IMR-90 (cell line): ENCODE data around the gene FAT1. TPM values are rescaled to one million over a fixed set of nuclear protein-coding genes. Genes with fewer than 3 reads are reported as not detected.
A peak's percentile ranks its signal among the peaks of the same experiment; 100 is the strongest.

Experiments
- ATAC-seq: fragments of 200-7000 bp; cut with Tn5 transposase; 2 replicates; pipeline ENCODE4 v1.9.1; 2020; ENCODE audit warnings: low read depth, mild to moderate bottlenecking, moderate library complexity
- BruUV-seq: library from RNA; stranded (reverse); fragments of 400-500 nt; replicated peaks from 2 replicates; lab custom pipeline; 2021; lab: Mats Ljungman, UMichigan
- CTCF ChIA-PET: fragments of 300-600 bp; formaldehyde crosslinking; extraction: SDS; loops from one replicate; lab custom pipeline; 2021; ENCODE audit warnings: antibody characterized with exemption; lab: Yijun Ruan, JAX
- POLR2A ChIA-PET: fragments of 300-600 bp; sonication (Branson Sonifier 250); formaldehyde crosslinking; loops from one replicate; lab custom pipeline; 2022; ENCODE audit warnings: antibody characterized with exemption; ENCODE audit not compliant: unreplicated experiment; lab: Charles Lee
- DNase-seq: peaks from one replicate; pipeline ENCODE4 v3.0.0; 2013
- H2AFZ ChIP-seq: replicated peaks from 2 replicates; pipeline ENCODE3; 2013; ENCODE audit warnings: low read length, mild to moderate bottlenecking; ENCODE audit not compliant: poor library complexity
- H2AK5ac ChIP-seq: 2 replicates; pipeline ENCODE4 v1.6.1; 2013; ENCODE audit warnings: low read depth, low read length, inconsistent platforms
- H2AK9ac ChIP-seq: replicated peaks from 2 replicates; pipeline ENCODE3; 2013; ENCODE audit warnings: mild to moderate bottlenecking, low read depth, low read length, moderate library complexity; ENCODE audit not compliant: poor library complexity
- H2BK120ac ChIP-seq: 2 replicates; pipeline ENCODE4 v1.6.1; 2013; ENCODE audit warnings: low read depth, low read length, inconsistent platforms
- H2BK15ac ChIP-seq: 3 replicates; pipeline ENCODE4 v1.6.1; 2013; ENCODE audit warnings: low read depth, low read length, inconsistent platforms
- H2BK20ac ChIP-seq: 2 replicates; pipeline ENCODE4 v1.6.1; 2013; ENCODE audit warnings: low read depth, mild to moderate bottlenecking, inconsistent platforms, low read length, moderate library complexity
- H2BK5ac ChIP-seq: 2 replicates; pipeline ENCODE4 v1.6.1; 2013; ENCODE audit warnings: mild to moderate bottlenecking, low read depth, low read length, inconsistent platforms; ENCODE audit not compliant: poor library complexity, severe bottlenecking
- H3K14ac ChIP-seq: replicated peaks from 2 replicates; pipeline ENCODE4 v1.6.1; 2013; ENCODE audit warnings: low read depth, low read length, inconsistent platforms
- H3K18ac ChIP-seq: 2 replicates; pipeline ENCODE4 v1.6.1; 2013; ENCODE audit warnings: low read depth, low read length, control low read depth
- H3K23ac ChIP-seq: 2 replicates; pipeline ENCODE4 v1.6.1; 2013; ENCODE audit warnings: low read depth, low read length, inconsistent platforms
- H3K27ac ChIP-seq: 2 replicates; pipeline ENCODE4 v1.5.1; 2013; ENCODE audit warnings: mild to moderate bottlenecking, control low read depth, low read length; ENCODE audit not compliant: insufficient read depth
- H3K27me3 ChIP-seq: 2 replicates; pipeline ENCODE4 v1.6.1; 2013; ENCODE audit warnings: low read length; ENCODE audit not compliant: control insufficient read depth, insufficient read depth
- H3K36me3 ChIP-seq: 2 replicates; pipeline ENCODE4 v1.6.1; 2013; ENCODE audit warnings: low read length, mixed read lengths; ENCODE audit not compliant: control insufficient read depth, insufficient read depth
- H3K4ac ChIP-seq: 2 replicates; pipeline ENCODE4 v1.6.1; 2013; ENCODE audit warnings: low read depth, low read length, inconsistent platforms
- H3K4me1 ChIP-seq: 2 replicates; pipeline ENCODE4 v1.6.1; 2013; ENCODE audit warnings: low read length, mixed read lengths; ENCODE audit not compliant: control insufficient read depth, insufficient read depth
- H3K4me2 ChIP-seq: 2 replicates; pipeline ENCODE4 v1.6.1; 2013; ENCODE audit warnings: low read depth, mild to moderate bottlenecking, control low read depth, low read length, moderate library complexity
- H3K4me3 ChIP-seq: 2 replicates; pipeline ENCODE4 v1.5.1; 2013; ENCODE audit warnings: low read depth, mild to moderate bottlenecking, control low read depth, low read length, moderate library complexity; ENCODE audit not compliant: insufficient read depth
- H3K56ac ChIP-seq: 2 replicates; pipeline ENCODE4 v1.6.1; 2013; ENCODE audit warnings: low read length, inconsistent platforms; ENCODE audit not compliant: insufficient read depth; ENCODE audit errors: extremely low read depth
- H3K79me1 ChIP-seq, 2 experiments: 2 replicates each; pipeline ENCODE4 v1.6.1; 2013; ENCODE audit warnings: low read length in 2 of 2, inconsistent platforms in 1 of 2, low read depth in 1 of 2
- H3K9ac ChIP-seq: 2 replicates; pipeline ENCODE4 v1.6.1; 2013; ENCODE audit warnings: low read depth, low read length, control low read depth
- H3K9me1 ChIP-seq: 2 replicates; pipeline ENCODE4 v1.6.1; 2013; ENCODE audit warnings: low read length, inconsistent platforms; ENCODE audit not compliant: insufficient read depth
- H3K9me3 ChIP-seq: 2 replicates; pipeline ENCODE4 v1.6.1; 2013; ENCODE audit warnings: low read length; ENCODE audit not compliant: control insufficient read depth, insufficient read depth
- H4K20me1 ChIP-seq: 2 replicates; pipeline ENCODE4 v1.6.1; 2013; ENCODE audit warnings: low read length, inconsistent platforms; ENCODE audit not compliant: insufficient read depth
- H4K5ac ChIP-seq: 2 replicates; pipeline ENCODE4 v1.6.1; 2013; ENCODE audit warnings: mild to moderate bottlenecking, low read depth, low read length, control low read depth
- H4K8ac ChIP-seq, 2 experiments: 2 replicates each; pipeline ENCODE4 v1.6.1; 2013; ENCODE audit warnings: low read depth in 2 of 2, low read length in 2 of 2, control low read depth in 1 of 2, inconsistent platforms in 1 of 2
- H4K91ac ChIP-seq: 2 replicates; pipeline ENCODE4 v1.6.1; 2013; ENCODE audit warnings: low read depth, low read length, inconsistent platforms; ENCODE audit not compliant: insufficient read depth
- BHLHE40 ChIP-seq: fragments of 150-350 bp; IDR thresholded peaks from 2 replicates; pipeline ENCODE4 v1.6.1; 2016; ENCODE audit warnings: mild to moderate bottlenecking, low read depth, low read length
- CEBPB ChIP-seq: IDR thresholded peaks from 2 replicates; pipeline ENCODE4 v1.6.1; 2012; ENCODE audit warnings: low read depth, low read length, improper control_type of control experiment
- CHD1 ChIP-seq: IDR thresholded peaks from 2 replicates; pipeline ENCODE4 v1.6.1; 2012; ENCODE audit warnings: low read depth, low read length, improper control_type of control experiment
- CTCF ChIP-seq: conservative IDR thresholded peaks from 2 replicates; pipeline ENCODE4 v1.5.1; 2012; ENCODE audit warnings: mild to moderate bottlenecking, low read depth, low read length, improper control_type of control experiment
- ELK1 ChIP-seq: fragments of 150-350 bp; IDR thresholded peaks from 2 replicates; pipeline ENCODE4 v1.6.1; 2016; ENCODE audit warnings: low read depth, mild to moderate bottlenecking, low read length, moderate library complexity, borderline replicate concordance
- FOS ChIP-seq: fragments of 150-350 bp; IDR thresholded peaks from 2 replicates; pipeline ENCODE4 v1.6.1; 2016; ENCODE audit warnings: low read depth, low read length
- MAFK ChIP-seq: IDR thresholded peaks from 2 replicates; pipeline ENCODE4 v1.6.1; 2012; ENCODE audit warnings: low read depth, low read length, improper control_type of control experiment
- MAZ ChIP-seq: IDR thresholded peaks from 2 replicates; pipeline ENCODE4 v1.6.1; 2012; ENCODE audit warnings: low read depth, mild to moderate bottlenecking, low read length, improper control_type of control experiment, moderate library complexity, borderline replicate concordance
- MXI1 ChIP-seq: IDR thresholded peaks from 2 replicates; pipeline ENCODE4 v1.6.1; 2012; ENCODE audit warnings: low read depth, mild to moderate bottlenecking, low read length, moderate library complexity, borderline replicate concordance
- NFE2L2 ChIP-seq: fragments of 150-350 bp; IDR thresholded peaks from 2 replicates; pipeline ENCODE4 v1.6.1; 2016; ENCODE audit warnings: low read depth, mild to moderate bottlenecking, low read length
- POLR2A ChIP-seq: IDR thresholded peaks from 2 replicates; pipeline ENCODE4 v1.6.1; 2012; ENCODE audit warnings: mild to moderate bottlenecking, low read depth, low read length
- RAD21 ChIP-seq: IDR thresholded peaks from 2 replicates; pipeline ENCODE4 v1.6.1; 2012; ENCODE audit warnings: low read length, improper control_type of control experiment
- RCOR1 ChIP-seq: IDR thresholded peaks from 2 replicates; pipeline ENCODE4 v1.6.1; 2012; ENCODE audit warnings: mild to moderate bottlenecking, low read length, improper control_type of control experiment; ENCODE audit not compliant: insufficient replicate concordance
- RFX5 ChIP-seq: IDR thresholded peaks from 2 replicates; pipeline ENCODE4 v1.8.0; 2012; ENCODE audit warnings: low read depth, mild to moderate bottlenecking, low read length, moderate library complexity
- SMC3 ChIP-seq: fragments of 150-350 bp; IDR thresholded peaks from 2 replicates; pipeline ENCODE4 v1.6.1; 2016; ENCODE audit warnings: low read depth, mild to moderate bottlenecking, antibody characterized with exemption, low read length, moderate library complexity
- WGBS, 2 experiments: methylation state at CpG; one replicate each; pipeline versions ENCODE4 v1.1.5 to v1.1.7; 2013; ENCODE audit warnings: missing lambda C conversion rate in 2 of 2; ENCODE audit not compliant: insufficient read length in 1 of 2; ENCODE audit errors: extremely low coverage in 2 of 2; 5-methylcytosine and 5-hydroxymethylcytosine counted together
- dilution Hi-C: fragments of 300-500 bp; cut with HindIII; formaldehyde crosslinking; loops from one replicate; pipeline ENCODE4 v1.14.3; 2018; ENCODE audit warnings: low sequenced_read_pairs; ENCODE audit not compliant: unreplicated experiment
- in situ Hi-C: fragments of 300-500 bp; cut with MboI; formaldehyde crosslinking; loops from 3 replicates; pipeline ENCODE4 v1.14.3; 2019; ENCODE audit warnings: low sequenced_read_pairs, inconsistent platforms, mixed read lengths
- intact Hi-C: fragments of 100-400 bp; cut with micrococcal nuclease; formaldehyde crosslinking; loops from 2 replicates; pipeline ENCODE4 v1.10.0; 2022
- polyA plus RNA-seq, 3 experiments: library from polyadenylated mRNA; depleted of rRNA; stranded (reverse); fragments of >200 nt; gene quantifications; 2 replicates each; pipeline ENCODE4 v1.2.3, GENCODE V29; 2012; ENCODE audit warnings: low replicate concordance in 1 of 3
- total RNA-seq: library from RNA; depleted of rRNA; stranded (reverse); fragments of >200 nt; gene quantifications from 2 replicates; pipeline ENCODE4 v1.2.3, GENCODE V29; 2012
- TF ChIP-seq, protein P1 (sequence below): fragments of 150-350 bp; IDR thresholded peaks from 2 replicates; pipeline ENCODE4 v1.6.1; 2017; ENCODE audit warnings: mild to moderate bottlenecking, antibody characterized with exemption, low read length, low read depth

FAT1 gene
- total and polyA plus RNA-seq, 2 of the 4 experiments (the other 2 are of a cell fraction), result 156 to 519 TPM

GRCh38 chr4:186666252-186666651 lies 57.4 kb downstream of the FAT1 start:
- no peak overlapping the region for H2BK20ac ChIP-seq
- H3K9ac ChIP-seq, result no peak overlapping the region
- no peak overlapping the region for H4K8ac ChIP-seq
- ChIA-PET CTCF (interaction anchor here (0.6 kb wide), 2 partner anchors 641 to 1319 kb away, joined by 3 read pairs; no protein-coding TSS in a partner anchor), POLR2A (no interaction called here)
- peak; percentile 10; the same call in 1 of the 2 replicates for ATAC-seq
- in situ Hi-C loops, result no loop called here
- H2BK120ac ChIP-seq, result no peak overlapping the region
- no peak overlapping the region for H3K14ac ChIP-seq
- no peaks in the 10 kb centered on the region for H3K9me3 ChIP-seq
- H3K79me1 ChIP-seq, result peaks cover 19 to 68% of the 10 kb centered on the region in 2 experiments
- H3K9me1 ChIP-seq, result peaks cover 11% of the 10 kb centered on the region
- H2AK9ac ChIP-seq, result no peak overlapping the region
- 80% methylated on average over 2 of the region's 4 CpGs; no CpG with 5 or more reads in 1 of the 2 experiments for WGBS, 2 experiments
- H4K91ac ChIP-seq, result no peak overlapping the region
- H3K4me1 ChIP-seq, result peaks cover 14% of the 10 kb centered on the region
- TF ChIP-seq SMC3 (no peak), CTCF (no peak), CHD1 (no peak), MAZ (no peak), BHLHE40 (no peak), MXI1 (no peak), RAD21 (no peak), MAFK (no peak), POLR2A (no peak), NFE2L2 (no peak), RCOR1 (no peak), CEBPB (no peak), FOS (no peak), ELK1 (no peak), RFX5 (no peak)
- TF ChIP-seq, protein P1, sequence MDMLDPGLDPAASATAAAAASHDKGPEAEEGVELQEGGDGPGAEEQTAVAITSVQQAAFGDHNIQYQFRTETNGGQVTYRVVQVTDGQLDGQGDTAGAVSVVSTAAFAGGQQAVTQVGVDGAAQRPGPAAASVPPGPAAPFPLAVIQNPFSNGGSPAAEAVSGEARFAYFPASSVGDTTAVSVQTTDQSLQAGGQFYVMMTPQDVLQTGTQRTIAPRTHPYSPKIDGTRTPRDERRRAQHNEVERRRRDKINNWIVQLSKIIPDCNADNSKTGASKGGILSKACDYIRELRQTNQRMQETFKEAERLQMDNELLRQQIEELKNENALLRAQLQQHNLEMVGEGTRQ, result no peak
- no peak overlapping the region for H3K4me2 ChIP-seq
- no peak overlapping the region for H3K4me3 ChIP-seq
- H2AFZ ChIP-seq, result no peak overlapping the region
- no peak overlapping the region for H3K18ac ChIP-seq
- H3K56ac ChIP-seq, result no peak overlapping the region
- H3K27me3 ChIP-seq, result no peaks in the 10 kb centered on the region
- no peak overlapping the region for H3K23ac ChIP-seq
- intact Hi-C loops, result no loop called here
- no peak overlapping the region for H2BK15ac ChIP-seq
- no peak overlapping the region for H3K4ac ChIP-seq
- peak; percentile 26 for DNase-seq
- H3K36me3 ChIP-seq, result peaks cover 32% of the 10 kb centered on the region
- H4K5ac ChIP-seq, result no peak overlapping the region
- no peak overlapping the region for H2AK5ac ChIP-seq
- H3K27ac ChIP-seq, result no peak overlapping the region
- dilution Hi-C loops, result no loop called here
- H2BK5ac ChIP-seq, result no peak overlapping the region
- H4K20me1 ChIP-seq, result peaks cover 63% of the 10 kb centered on the region
- BruUV-seq, result no TSS peak
